Measurements from ENCODE around the gene ATAD2B.

The ATAD2B gene

DNA sequence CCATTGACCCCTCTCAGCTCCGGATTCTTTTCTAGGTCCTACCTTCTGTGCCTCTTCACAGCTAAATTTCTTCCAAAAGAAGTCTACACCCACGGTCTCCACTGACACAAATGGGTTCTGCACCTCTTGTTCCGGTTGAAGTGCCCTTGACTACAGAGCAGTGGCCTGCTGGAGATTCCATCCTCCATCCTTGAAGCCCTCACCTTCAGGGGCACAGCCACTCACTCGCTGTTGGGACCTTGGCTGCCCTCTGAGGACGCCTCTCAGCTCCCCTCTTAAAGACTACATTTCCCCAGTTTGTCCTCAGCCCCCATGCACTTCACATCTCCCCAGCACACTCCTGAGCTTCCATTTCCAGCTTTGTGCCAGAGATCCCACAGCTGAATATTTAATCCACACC is 226.3 kb downstream of the ATAD2B start:
- H3K4me3 ChIP-seq (ENCODE audit: low read depth, low read length) = no peak overlapping the region
- DNase-seq (ENCODE audit: low read depth) = no peak
- TF ChIP-seq CTCF (IDR thresholded peaks at IDR 0.05; ENCODE audit: low read depth, low read length) (no peak), MYC (IDR thresholded peaks at IDR 0.05; ENCODE audit: low read depth, low read length) (no peak), MAX (IDR thresholded peaks at IDR 0.05; ENCODE audit: low read depth, low read length) (no peak), POLR2A (IDR thresholded peaks at IDR 0.05; ENCODE audit: extremely low read depth, insufficient read length) (no peak)

GRCh38 chr2:23699580-23699925 is 227.4 kb downstream of the ATAD2B start:
- TF ChIP-seq MAX (IDR thresholded peaks at IDR 0.05; ENCODE audit: low read depth, low read length) (no peak), MYC (IDR thresholded peaks at IDR 0.05; ENCODE audit: low read depth, low read length) (no peak), CTCF (IDR thresholded peaks at IDR 0.05; ENCODE audit: low read depth, low read length) (no peak), POLR2A (IDR thresholded peaks at IDR 0.05; ENCODE audit: extremely low read depth, insufficient read length) (no peak)
- H3K4me3 ChIP-seq (ENCODE audit: low read depth, low read length) = no peak overlapping the region
- no peak for DNase-seq (ENCODE audit: low read depth)

- DNase-seq (ENCODE audit: low read depth) = no peak
- TF ChIP-seq MAX (IDR thresholded peaks at IDR 0.05; ENCODE audit: low read depth, low read length) (no peak), POLR2A (IDR thresholded peaks at IDR 0.05; ENCODE audit: extremely low read depth, insufficient read length) (no peak), CTCF (IDR thresholded peaks at IDR 0.05; ENCODE audit: low read depth, low read length) (no peak), MYC (IDR thresholded peaks at IDR 0.05; ENCODE audit: low read depth, low read length) (no peak)
- H3K4me3 ChIP-seq (ENCODE audit: low read depth, low read length) = no peak overlapping the region
Observed at GRCh38 chr2:23698721-23699579, 228.0 kb downstream of the ATAD2B start.

Measured in NB4 (cell line).